H1 (cell line): Measurements from ENCODE around the gene ACADVL.

ENCODE experiments used
- CBX8 ChIP-seq: fragments of 300-800, 300-1000 bp; sonication (generic); IDR thresholded peaks from 2 replicates; pipeline ENCODE4 v1.7.1; 2016; ENCODE audit warnings: low read depth, low read length, borderline replicate concordance
- CTCF ChIP-seq, 3 experiments: IDR thresholded peaks; 1 replicate in 2 of 3; 2 replicates in 1 of 3; pipeline versions ENCODE4 v1.5.1 to v1.6.1; 2011; ENCODE audit warnings: low read length in 3 of 3, mild to moderate bottlenecking in 3 of 3, inconsistent platforms in 2 of 3, low read depth in 1 of 3, moderate library complexity in 1 of 3; ENCODE audit not compliant: insufficient read depth in 1 of 3; ENCODE audit errors: control extremely low read depth in 1 of 3
- EZH2 ChIP-seq: fragments of 200-600 bp; sonication (generic); IDR thresholded peaks from 2 replicates; pipeline ENCODE4 v1.7.1; 2012; ENCODE audit warnings: low read depth, mild to moderate bottlenecking, moderate library complexity, low read length, inconsistent platforms; ENCODE audit not compliant: severe bottlenecking
- GABPA ChIP-seq: IDR thresholded peaks from 2 replicates; pipeline ENCODE4 v1.6.1; 2011; ENCODE audit warnings: mild to moderate bottlenecking, low read length, moderate library complexity, borderline replicate concordance; ENCODE audit not compliant: insufficient read depth
- NRF1 ChIP-seq: IDR thresholded peaks from 2 replicates; pipeline ENCODE4 v1.6.1; 2011; ENCODE audit warnings: mild to moderate bottlenecking, low read depth, low read length, improper control_type of control experiment
- PHF8 ChIP-seq: fragments of 200-600 bp; sonication (generic); conservative IDR thresholded peaks from 2 replicates; pipeline ENCODE4 v1.7.1; 2012; ENCODE audit warnings: low read depth, mild to moderate bottlenecking, inconsistent platforms, low read length, moderate library complexity
- POLR2A ChIP-seq, 2 experiments: IDR thresholded peaks; 1 replicate in 1 of 2; 2 replicates in 1 of 2; pipeline ENCODE4 v1.6.1; 2011; ENCODE audit warnings: low read depth in 2 of 2, low read length in 2 of 2, mild to moderate bottlenecking in 2 of 2; ENCODE audit errors: control extremely low read depth in 1 of 2
- POLR2AphosphoS5 ChIP-seq: IDR thresholded peaks from 2 replicates; pipeline ENCODE4 v1.6.1; 2011; ENCODE audit warnings: low read depth, low read length
- RAD21 ChIP-seq, 2 experiments: IDR thresholded peaks in 1 of 2; conservative IDR thresholded peaks in 1 of 2; 2 replicates each; pipeline ENCODE4 v1.6.1; 2011; ENCODE audit warnings: low read depth in 2 of 2, low read length in 2 of 2, improper control_type of control experiment in 1 of 2, inconsistent platforms in 1 of 2, mild to moderate bottlenecking in 1 of 2, moderate library complexity in 1 of 2
- SIX5 ChIP-seq: IDR thresholded peaks from 2 replicates; pipeline ENCODE4 v1.6.1; 2011; ENCODE audit warnings: mild to moderate bottlenecking, low read depth, low read length
- TAF1 ChIP-seq: IDR thresholded peaks from 2 replicates; pipeline ENCODE4 v1.6.1; 2011; ENCODE audit warnings: mild to moderate bottlenecking, low read depth, low read length
- YY1 ChIP-seq: IDR thresholded peaks from 2 replicates; pipeline ENCODE4 v1.6.1; 2011; ENCODE audit warnings: low read depth, mild to moderate bottlenecking, low read length
- ZNF274 ChIP-seq: IDR thresholded peaks from 2 replicates; pipeline ENCODE4 v1.7.0; 2012; ENCODE audit warnings: low read length, borderline replicate concordance; ENCODE audit errors: extremely low read depth

DNA sequence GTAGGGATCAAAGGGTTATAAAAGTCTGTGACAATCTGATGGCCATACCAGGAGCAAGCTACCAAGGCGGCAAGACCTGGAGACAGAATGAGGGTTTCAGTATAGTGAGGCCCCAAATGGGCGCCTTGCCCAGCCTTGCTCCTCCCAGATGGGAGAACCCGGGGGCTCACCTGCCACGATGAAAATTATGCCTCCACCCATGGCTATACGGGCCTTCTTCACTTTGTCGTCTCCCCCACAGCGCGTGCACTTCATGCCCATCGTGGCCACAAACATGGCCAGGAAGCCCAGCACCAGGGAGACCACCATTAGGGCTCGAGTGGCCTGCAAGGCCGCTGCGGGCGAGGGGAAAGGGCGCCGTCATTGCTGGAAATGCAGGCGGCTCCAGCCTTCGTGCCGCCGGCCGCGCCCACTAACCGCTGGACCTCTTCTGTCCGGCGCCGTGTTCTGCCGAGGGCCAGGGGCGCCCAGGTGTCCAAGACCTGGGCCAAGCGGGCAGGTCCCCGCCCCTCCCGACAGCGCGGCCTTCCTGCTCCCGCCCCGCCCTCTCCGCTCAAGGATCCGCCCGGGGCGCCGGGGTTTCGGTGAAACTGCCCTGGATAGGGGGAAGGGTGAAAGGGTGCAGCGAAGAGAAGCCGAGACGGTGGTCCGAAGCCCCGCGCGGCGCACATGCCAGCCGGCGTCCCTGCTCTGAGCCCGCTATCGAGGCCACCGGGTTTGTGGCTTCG, 41.1 kb downstream of the ACADVL start:
- peak in 1 of 2 experiments; percentile 72; a peak in 2 of 3 replicates for TF ChIP-seq POLR2A (IDR thresholded peaks at IDR 0.05; ENCODE audit: control extremely low read depth in 1 of 2, low read depth in 2 of 2, low read length in 2 of 2)
- peak; percentile 81; the same call in 1 of the 2 replicates for TF ChIP-seq POLR2AphosphoS5
- no peak for TF ChIP-seq CTCF (IDR thresholded peaks at IDR 0.05; ENCODE audit: control extremely low read depth in 1 of 3, insufficient read depth in 1 of 3, low read depth in 1 of 3, low read length in 3 of 3)
- TF ChIP-seq SIX5, result no peak
- no peak for TF ChIP-seq ZNF274
- TF ChIP-seq PHF8, result no peak
- no peak; the same call in 1 of the 2 replicates for TF ChIP-seq YY1
- no peak for TF ChIP-seq CBX8
- peak; percentile 92 for TF ChIP-seq TAF1
- no peak for TF ChIP-seq RAD21 (IDR thresholded peaks at IDR 0.05 in 1 of 2, conservative IDR thresholded peaks at IDR 0.05 in 1 of 2; ENCODE audit: low read depth in 2 of 2, low read length in 2 of 2)
- TF ChIP-seq NRF1, result no peak
- TF ChIP-seq GABPA, result no peak
- no peak for TF ChIP-seq EZH2
